Measurements from ENCODE around the gene TICAM2. TPM values are rescaled to one million over a fixed set of nuclear protein-coding genes. Genes with fewer than 3 reads are reported as not detected.

The TICAM2 gene
- total and polyA plus RNA-seq, 4 donors = 3.1 to 10.6 (median 5.9) TPM

Other genes with a start within 250 kb of the TICAM2 start
- 10 to 100 TPM; 18.8 to 21.0 TPM for gene FEM1C, start 57.7 kb downstream of the TICAM2 start, total RNA-seq
- 1 to 10 TPM; 5.1 to 7.1 TPM for gene FEM1C, start 57.7 kb downstream of the TICAM2 start, polyA plus RNA-seq
- 100 to 1,000 TPM in 1 of 2 donors, 10 to 100 TPM in 1; 98.6 to 101 TPM for gene TMED7, start 23.6 kb upstream of the TICAM2 start, total RNA-seq
- 10 to 100 TPM; 35.1 to 37.3 TPM for gene TMED7, start 23.6 kb upstream of the TICAM2 start, polyA plus RNA-seq
- 10 to 100 TPM; 11.6 to 27.7 TPM for gene CDO1, start 214.2 kb upstream of the TICAM2 start, total RNA-seq
- 10 to 100 TPM; 93.9 to 97.9 TPM for gene CDO1, start 214.2 kb upstream of the TICAM2 start, polyA plus RNA-seq
- 10 to 100 TPM; 42.5 to 52.5 TPM for gene ATG12, start 239.1 kb upstream of the TICAM2 start, total RNA-seq
- 10 to 100 TPM; 45.3 to 62.6 TPM for gene ATG12, start 239.1 kb upstream of the TICAM2 start, polyA plus RNA-seq
- 100 to 1,000 TPM; 114 to 118 TPM for gene AP3S1, start 239.5 kb upstream of the TICAM2 start, total RNA-seq
- 100 to 1,000 TPM in 1 of 2 donors, 10 to 100 TPM in 1; 86.5 to 273 TPM for gene AP3S1, start 239.5 kb upstream of the TICAM2 start, polyA plus RNA-seq